Activated CD8-positive, alpha-beta memory T cell treated with anti-CD3 and anti-CD28 coated beads, Interleukin-2, amount 10 ng/mL, durations not matched to agents 7 days and 5 days (primary cell): ENCODE data around the gene TPPP3. TPM values are rescaled to one million over a fixed set of nuclear protein-coding genes. Genes with fewer than 3 reads are reported as not detected.

Experiments
- total RNA-seq, 2 experiments: library from RNA; stranded (reverse); gene quantifications; one replicate each; pipeline ENCODE4 v1.2.3, GENCODE V29; 2021

The TPPP3 gene
- total RNA-seq, 2 experiments from 2014 or later, result not detected

Other genes starting within 250 kb of the TPPP3 start
- gene B3GNT9, start 242.5 kb downstream of the TPPP3 start, total RNA-seq, result 1 to 10 TPM; 5.6 to 7.9 TPM
- gene TRADD, start 233.6 kb downstream of the TPPP3 start, total RNA-seq, result 10 to 100 TPM; 36.4 to 52.6 TPM
- gene FBXL8, start 233.5 kb downstream of the TPPP3 start, total RNA-seq, result 10 to 100 TPM; 15.7 to 24.5 TPM
- 10 to 100 TPM; 15.0 to 43.7 TPM for gene HSF4, start 228.8 kb downstream of the TPPP3 start, total RNA-seq
- 10 to 100 TPM in 1 of 2 experiments, 1 to 10 TPM in 1; 3.3 to 10.3 TPM for gene NOL3, start 223.0 kb downstream of the TPPP3 start, total RNA-seq
- gene MATCAP1, start 209.5 kb downstream of the TPPP3 start, total RNA-seq, result 10 to 100 TPM; 38.6 to 56.0 TPM
- gene EXOC3L1, start 203.4 kb downstream of the TPPP3 start, total RNA-seq, result not detected
- 100 to 1,000 TPM; 147 to 148 TPM for gene E2F4, start 201.3 kb downstream of the TPPP3 start, total RNA-seq
- gene ELMO3, start 194.4 kb downstream of the TPPP3 start, total RNA-seq, result 1 to 10 TPM; 6.2 to 9.8 TPM
- 10 to 100 TPM; 32.3 to 39.7 TPM for gene TMEM208, start 166.4 kb downstream of the TPPP3 start, total RNA-seq
- 100 to 1,000 TPM; 101 to 111 TPM for gene FHOD1, start 146.0 kb downstream of the TPPP3 start, total RNA-seq
- 1 to 10 TPM; 5.4 to 6.2 TPM for gene SLC9A5, start 144.5 kb downstream of the TPPP3 start, total RNA-seq
- gene PLEKHG4, start 114.0 kb downstream of the TPPP3 start, total RNA-seq, result 10 to 100 TPM in 1 of 2 experiments, 1 to 10 TPM in 1; 7.7 to 12.8 TPM
- 1 to 10 TPM; 1.1 to 3.3 TPM for gene KCTD19, start 66.8 kb downstream of the TPPP3 start, total RNA-seq
- 1 to 10 TPM in 1 of 2 experiments, under 1 TPM in 1; 0.45 to 1.0 TPM for gene LRRC36, start 66.7 kb downstream of the TPPP3 start, total RNA-seq
- under 1 TPM; 0.41 to 0.49 TPM for gene ZDHHC1, start 23.0 kb upstream of the TPPP3 start, total RNA-seq
- under 1 TPM in 1 of 2 experiments, not detected in 1; 0.14 TPM for gene HSD11B2, start 37.6 kb upstream of the TPPP3 start, total RNA-seq
- 10 to 100 TPM; 42.1 to 58.3 TPM for gene ATP6V0D1, start 87.7 kb upstream of the TPPP3 start, total RNA-seq
- not detected for gene AGRP, start 90.0 kb upstream of the TPPP3 start, total RNA-seq
- 10 to 100 TPM; 14.3 to 17.8 TPM for gene RIPOR1, start 135.3 kb upstream of the TPPP3 start, total RNA-seq
- gene CTCF, start 169.0 kb upstream of the TPPP3 start, total RNA-seq, result 10 to 100 TPM; 74.0 to 81.8 TPM